ENCODE data around the gene INAFM1. TPM values are rescaled to one million over a fixed set of nuclear protein-coding genes. Genes with fewer than 3 reads are reported as not detected.
"Not testable (repeated sequence)": the region's sequence is repeated elsewhere in the genome, so short reads cannot be mapped to it uniquely, and the experiment has no call there.

Gene INAFM1
- total RNA-seq, 1 donor from 2014 or later: 18.9 TPM

GRCh38 chr19:47243776-47244547 is 30.7 kb upstream of the INAFM1 start:
- DNase-seq (ENCODE audit: extremely low spot score in 2 of 2): peak in 1 of 2 donors; percentile 94

GRCh38 chr19:47247308-47247990 is 27.2 kb upstream of the INAFM1 start:
- H3K36me3 ChIP-seq: no peaks in the 10 kb centered on the region
- H3K27ac ChIP-seq: no peak overlapping the region
- TF ChIP-seq POLR2A (IDR thresholded peaks at IDR 0.05) (no peak), POLR2AphosphoS5 (IDR thresholded peaks at IDR 0.05; ENCODE audit: insufficient read depth in 1 of 2, low read depth in 1 of 2) (peak in 1 of 2 donors; percentile 17), CTCF (IDR thresholded peaks at IDR 0.05) (peak; percentile 79 to 88 (median 85))
- H3K4me1 ChIP-seq: peaks cover 26% of the 10 kb centered on the region
- no peak for DNase-seq (ENCODE audit: extremely low spot score in 2 of 2)
- intact Hi-C loops (cut with DNase I): loop anchor here (5.0 kb wide), 1 partner anchor 100 kb away; no protein-coding TSS in a partner anchor
- no peak overlapping the region for H3K4me3 ChIP-seq
- no peaks in the 10 kb centered on the region for H3K9me3 ChIP-seq
- no peaks in the 10 kb centered on the region for H3K27me3 ChIP-seq

More at GRCh38 chr19:47243776-47244547, 30.7 kb upstream of the INAFM1 start:
- Histone ChIP-seq H3K27ac (peak overlapping the region; percentile 72), H3K4me1 (peaks cover 52% of the 10 kb centered on the region), H3K27me3 (no peaks in the 10 kb centered on the region), H3K9me3 (no peaks in the 10 kb centered on the region), H3K4me3 (peak overlapping the region; percentile 34 to 45), H3K36me3 (no peaks in the 10 kb centered on the region)
- TF ChIP-seq POLR2A (IDR thresholded peaks at IDR 0.05) (peak in 1 of 2 donors; percentile 29), CTCF (IDR thresholded peaks at IDR 0.05) (peak; percentile 96 to 99 (median 99)), POLR2AphosphoS5 (IDR thresholded peaks at IDR 0.05; ENCODE audit: insufficient read depth in 1 of 2, low read depth in 1 of 2) (peak; percentile 92 to 96)
- intact Hi-C loops (cut with DNase I): loop anchor here (5.0 kb wide), 1 partner anchor 37 kb away; no protein-coding TSS in a partner anchor

GRCh38 chr19:47253016-47253415 is 21.7 kb upstream of the INAFM1 start:
- not testable (repeated sequence) for H3K4me3 ChIP-seq; DNase-seq (ENCODE audit: extremely low spot score in 2 of 2); H3K27ac ChIP-seq

GRCh38 chr19:47253467-47253881 is 21.2 kb upstream of the INAFM1 start:
- H3K4me3 ChIP-seq: no peak overlapping the region
- peaks cover 16% of the 10 kb centered on the region for H3K4me1 ChIP-seq
- no peaks in the 10 kb centered on the region for H3K36me3 ChIP-seq
- no peaks in the 10 kb centered on the region for H3K27me3 ChIP-seq
- no peak for TF ChIP-seq POLR2AphosphoS5 (IDR thresholded peaks at IDR 0.05; ENCODE audit: insufficient read depth in 1 of 2, low read depth in 1 of 2)
- intact Hi-C loops (cut with DNase I): no loop called here
- H3K27ac ChIP-seq: no peak overlapping the region
- no peaks in the 10 kb centered on the region for H3K9me3 ChIP-seq
- DNase-seq (ENCODE audit: extremely low spot score in 2 of 2): no peak

More at GRCh38 chr19:47253016-47253415, 21.7 kb upstream of the INAFM1 start:
- peaks cover 11% of the 10 kb centered on the region for H3K4me1 ChIP-seq
- H3K36me3 ChIP-seq; H3K27me3 ChIP-seq; H3K9me3 ChIP-seq; intact Hi-C loops (cut with DNase I): not testable (repeated sequence)

- TF ChIP-seq POLR2A (IDR thresholded peaks at IDR 0.05) (no peak), CTCF (IDR thresholded peaks at IDR 0.05) (no peak), POLR2AphosphoS5 (IDR thresholded peaks at IDR 0.05; ENCODE audit: insufficient read depth in 1 of 2, low read depth in 1 of 2) (no peak)
- H3K36me3 ChIP-seq: peaks cover 0 to 2% of the 10 kb centered on the region in 2 donors
- H3K27ac ChIP-seq: no peak overlapping the region
- H3K4me3 ChIP-seq: no peak overlapping the region
- DNase-seq (ENCODE audit: extremely low spot score in 2 of 2): no peak
- peaks cover 21% of the 10 kb centered on the region for H3K4me1 ChIP-seq
- intact Hi-C loops (cut with DNase I): no loop called here
- no peaks in the 10 kb centered on the region for H3K27me3 ChIP-seq
- H3K9me3 ChIP-seq: no peaks in the 10 kb centered on the region
These were observed 20.7 kb upstream of the INAFM1 start for GRCh38 chr19:47253970-47254369.

Data from vagina (tissue), 2 donors.